HL-60 (cell line): ENCODE measurements around the gene RBMS3.

Source experiments
- TF ChIP-seq, protein P1 (sequence below): IDR thresholded peaks from one replicate; pipeline ENCODE4 v1.5.1; 2011; ENCODE audit warnings: low read length, control low read depth, inconsistent platforms; ENCODE audit not compliant: insufficient read depth
- TF ChIP-seq, protein P2 (sequence below): IDR thresholded peaks from 2 replicates; pipeline ENCODE4 v1.6.1; 2012; ENCODE audit warnings: low read depth; ENCODE audit not compliant: insufficient replicate concordance

DNA sequence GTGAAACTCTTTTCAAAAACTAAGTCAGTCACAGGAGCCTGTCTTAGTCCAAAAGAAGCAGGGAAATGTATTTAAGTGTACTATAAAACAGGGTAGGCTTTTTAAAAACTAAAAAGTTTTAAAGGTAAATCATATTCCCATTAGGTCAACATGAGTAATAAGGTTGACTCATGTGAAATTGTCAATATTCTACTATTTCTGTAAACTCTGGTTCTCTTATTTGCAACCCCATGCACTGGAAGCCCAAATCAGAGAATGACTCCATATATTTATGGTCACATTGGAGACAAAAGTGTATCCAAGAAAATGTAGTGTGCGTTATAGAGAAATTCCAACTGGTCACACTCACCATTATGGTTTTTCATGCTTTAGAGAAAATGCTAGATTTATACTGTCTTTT is 725.2 kb downstream of the RBMS3 start:
- TF ChIP-seq, protein P1, sequence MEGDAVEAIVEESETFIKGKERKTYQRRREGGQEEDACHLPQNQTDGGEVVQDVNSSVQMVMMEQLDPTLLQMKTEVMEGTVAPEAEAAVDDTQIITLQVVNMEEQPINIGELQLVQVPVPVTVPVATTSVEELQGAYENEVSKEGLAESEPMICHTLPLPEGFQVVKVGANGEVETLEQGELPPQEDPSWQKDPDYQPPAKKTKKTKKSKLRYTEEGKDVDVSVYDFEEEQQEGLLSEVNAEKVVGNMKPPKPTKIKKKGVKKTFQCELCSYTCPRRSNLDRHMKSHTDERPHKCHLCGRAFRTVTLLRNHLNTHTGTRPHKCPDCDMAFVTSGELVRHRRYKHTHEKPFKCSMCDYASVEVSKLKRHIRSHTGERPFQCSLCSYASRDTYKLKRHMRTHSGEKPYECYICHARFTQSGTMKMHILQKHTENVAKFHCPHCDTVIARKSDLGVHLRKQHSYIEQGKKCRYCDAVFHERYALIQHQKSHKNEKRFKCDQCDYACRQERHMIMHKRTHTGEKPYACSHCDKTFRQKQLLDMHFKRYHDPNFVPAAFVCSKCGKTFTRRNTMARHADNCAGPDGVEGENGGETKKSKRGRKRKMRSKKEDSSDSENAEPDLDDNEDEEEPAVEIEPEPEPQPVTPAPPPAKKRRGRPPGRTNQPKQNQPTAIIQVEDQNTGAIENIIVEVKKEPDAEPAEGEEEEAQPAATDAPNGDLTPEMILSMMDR, result no peak
- TF ChIP-seq, protein P2, sequence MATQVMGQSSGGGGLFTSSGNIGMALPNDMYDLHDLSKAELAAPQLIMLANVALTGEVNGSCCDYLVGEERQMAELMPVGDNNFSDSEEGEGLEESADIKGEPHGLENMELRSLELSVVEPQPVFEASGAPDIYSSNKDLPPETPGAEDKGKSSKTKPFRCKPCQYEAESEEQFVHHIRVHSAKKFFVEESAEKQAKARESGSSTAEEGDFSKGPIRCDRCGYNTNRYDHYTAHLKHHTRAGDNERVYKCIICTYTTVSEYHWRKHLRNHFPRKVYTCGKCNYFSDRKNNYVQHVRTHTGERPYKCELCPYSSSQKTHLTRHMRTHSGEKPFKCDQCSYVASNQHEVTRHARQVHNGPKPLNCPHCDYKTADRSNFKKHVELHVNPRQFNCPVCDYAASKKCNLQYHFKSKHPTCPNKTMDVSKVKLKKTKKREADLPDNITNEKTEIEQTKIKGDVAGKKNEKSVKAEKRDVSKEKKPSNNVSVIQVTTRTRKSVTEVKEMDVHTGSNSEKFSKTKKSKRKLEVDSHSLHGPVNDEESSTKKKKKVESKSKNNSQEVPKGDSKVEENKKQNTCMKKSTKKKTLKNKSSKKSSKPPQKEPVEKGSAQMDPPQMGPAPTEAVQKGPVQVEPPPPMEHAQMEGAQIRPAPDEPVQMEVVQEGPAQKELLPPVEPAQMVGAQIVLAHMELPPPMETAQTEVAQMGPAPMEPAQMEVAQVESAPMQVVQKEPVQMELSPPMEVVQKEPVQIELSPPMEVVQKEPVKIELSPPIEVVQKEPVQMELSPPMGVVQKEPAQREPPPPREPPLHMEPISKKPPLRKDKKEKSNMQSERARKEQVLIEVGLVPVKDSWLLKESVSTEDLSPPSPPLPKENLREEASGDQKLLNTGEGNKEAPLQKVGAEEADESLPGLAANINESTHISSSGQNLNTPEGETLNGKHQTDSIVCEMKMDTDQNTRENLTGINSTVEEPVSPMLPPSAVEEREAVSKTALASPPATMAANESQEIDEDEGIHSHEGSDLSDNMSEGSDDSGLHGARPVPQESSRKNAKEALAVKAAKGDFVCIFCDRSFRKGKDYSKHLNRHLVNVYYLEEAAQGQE, result no peak
